Measurements from ENCODE around the gene DGKE.

The DGKE gene

DNA sequence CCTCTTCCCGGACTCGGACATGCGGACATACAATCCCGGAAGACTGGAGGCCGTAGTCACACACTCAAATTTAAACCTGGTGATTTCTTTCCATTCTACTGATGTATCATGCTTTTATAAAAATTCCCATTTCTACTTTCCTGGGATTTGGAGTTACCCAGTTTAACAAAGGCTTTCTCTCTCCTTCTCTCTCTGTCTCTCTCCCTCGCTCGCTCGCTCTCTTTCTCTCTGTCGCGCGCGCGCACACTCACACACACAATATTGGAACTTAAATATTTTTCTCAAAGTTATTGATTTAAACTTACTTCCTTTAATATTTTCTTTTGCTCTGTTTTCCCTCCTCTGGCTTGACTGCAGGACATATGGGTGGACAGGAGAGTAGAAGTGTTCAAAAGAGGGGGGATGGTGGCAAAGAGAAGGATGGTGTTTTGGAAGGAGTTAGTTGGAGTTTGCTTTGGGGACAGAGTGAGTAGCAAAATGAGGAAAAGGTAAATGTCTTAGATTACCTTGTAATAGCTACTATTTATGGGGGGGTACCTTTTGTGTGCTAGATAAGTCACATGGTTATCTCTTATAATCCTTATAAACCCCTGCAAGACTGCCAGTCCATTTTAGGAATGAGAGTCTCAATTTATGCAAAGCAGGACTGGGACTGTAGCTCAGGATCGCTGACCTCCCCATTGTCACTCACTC lies 80.8 kb downstream of the DGKE start:
- no peak for DNase-seq (ENCODE audit: low read depth in 2 of 2)

DNA sequence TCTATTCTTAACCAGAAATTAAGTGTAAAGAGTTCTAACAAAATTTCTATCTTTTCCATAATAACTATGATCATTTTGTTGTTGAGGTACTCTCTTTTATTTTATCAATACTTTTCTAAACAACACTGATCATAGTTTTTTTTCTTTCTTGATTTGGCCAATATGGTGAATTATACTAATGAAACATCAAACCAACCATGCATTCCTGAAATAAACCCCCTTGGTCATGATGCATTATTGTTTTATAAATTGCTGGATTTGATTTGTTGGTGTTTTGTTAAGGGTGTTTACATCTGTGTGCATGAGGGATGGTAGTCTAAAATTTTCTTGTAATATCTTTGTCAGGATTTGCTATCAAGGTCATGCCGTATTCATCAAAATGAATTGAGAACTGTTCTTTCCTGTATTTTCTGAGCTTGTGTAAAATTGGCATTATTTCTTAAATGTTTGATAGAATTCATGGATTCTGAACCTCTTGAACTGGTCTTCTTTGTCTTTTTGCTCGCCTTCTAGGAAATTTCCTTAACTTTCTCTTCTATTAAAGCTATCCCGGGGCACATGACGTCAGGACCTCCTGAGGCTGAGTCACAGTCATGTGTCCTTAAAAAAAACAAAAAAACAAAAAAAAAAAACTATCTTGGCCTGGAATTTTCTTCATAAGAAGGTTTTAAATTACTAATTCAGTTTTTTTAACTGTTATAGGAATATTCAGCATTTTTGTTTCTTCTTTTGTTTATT lies 83.8 kb downstream of the DGKE start:
- DNase-seq (ENCODE audit: low read depth in 2 of 2): no peak

DNA sequence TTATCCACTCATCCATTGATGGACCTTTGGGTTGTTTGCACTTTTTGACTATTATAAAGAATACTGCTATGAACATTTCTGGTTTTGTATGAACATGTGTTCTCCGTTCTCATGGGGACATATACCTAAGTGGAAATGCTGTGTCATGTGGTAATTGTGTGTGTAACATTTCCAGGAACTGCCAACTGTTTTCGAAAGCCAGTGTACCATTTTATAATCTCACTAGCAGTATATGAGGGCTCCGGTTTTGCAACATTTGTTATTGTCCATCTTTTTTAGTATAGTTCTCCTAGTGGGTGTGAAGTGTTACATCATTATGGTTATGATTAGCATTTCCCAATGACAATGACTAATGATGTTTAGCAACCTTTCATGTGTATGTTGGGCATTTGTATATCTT lies 85.0 kb downstream of the DGKE start:
- no peak for DNase-seq (ENCODE audit: low read depth in 2 of 2)

Data from fibroblast of skin of left biceps (primary cell).